ENCODE results near the gene ATP4B.

ATP4B gene

GRCh38 chr13:113646921-113647340 lies 11.1 kb downstream of the ATP4B start:
- H3K4me3 ChIP-seq (ENCODE audit: low read depth, low read length) = no peak overlapping the region
- no peak for TF ChIP-seq CTCF (IDR thresholded peaks at IDR 0.05; ENCODE audit: control insufficient read depth, extremely low read depth, insufficient read depth)
- no peak for DNase-seq (ENCODE audit: low read depth)

DNA sequence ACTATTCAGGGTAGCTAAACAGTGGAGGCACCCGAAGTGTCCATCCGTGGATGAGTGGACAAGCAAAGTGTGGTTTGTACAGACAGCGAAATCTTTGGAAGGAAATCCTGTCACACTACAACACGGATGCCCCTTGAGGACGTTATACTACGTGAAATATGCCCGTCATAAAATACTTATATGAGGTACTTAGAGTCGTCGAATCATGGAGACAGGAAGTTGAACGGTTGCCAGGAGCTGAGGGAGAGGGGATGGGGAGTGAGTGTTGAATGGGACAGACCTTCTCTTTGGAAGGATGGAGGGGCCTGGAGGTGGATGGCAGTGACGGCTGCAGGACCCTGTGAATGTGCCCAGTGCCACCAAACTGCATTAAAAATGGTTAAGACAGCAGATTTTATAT lies 11.6 kb downstream of the ATP4B start:
- no peak for TF ChIP-seq CTCF (IDR thresholded peaks at IDR 0.05; ENCODE audit: control insufficient read depth, extremely low read depth, insufficient read depth)
- no peak overlapping the region for H3K4me3 ChIP-seq (ENCODE audit: low read depth, low read length)
- DNase-seq (ENCODE audit: low read depth) = no peak

GRCh38 chr13:113645329-113645728 lies 12.7 kb downstream of the ATP4B start:
- peak; percentile 52 for DNase-seq (ENCODE audit: low read depth)
- TF ChIP-seq CTCF (IDR thresholded peaks at IDR 0.05; ENCODE audit: control insufficient read depth, extremely low read depth, insufficient read depth) = no peak
- no peak overlapping the region for H3K4me3 ChIP-seq (ENCODE audit: low read depth, low read length)

DNA sequence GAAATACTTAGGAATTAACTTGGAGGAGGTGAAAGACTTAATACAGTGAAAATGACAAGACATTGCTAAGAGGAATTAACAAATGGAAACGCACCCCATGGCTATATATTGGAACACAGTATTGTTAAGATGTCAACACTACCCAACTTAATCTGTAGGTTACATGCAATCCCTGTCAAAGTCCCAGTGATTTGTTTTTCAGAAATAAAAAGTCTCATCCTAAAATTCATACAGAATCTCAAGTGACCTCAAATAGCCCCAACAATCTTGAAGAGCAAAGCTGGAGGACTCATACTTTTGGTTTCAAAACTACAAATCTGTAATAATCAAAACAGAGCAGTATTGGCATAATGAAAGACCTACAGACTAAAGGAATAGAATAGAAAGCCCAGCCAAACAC lies 13.2 kb downstream of the ATP4B start:
- TF ChIP-seq CTCF (IDR thresholded peaks at IDR 0.05; ENCODE audit: control insufficient read depth, extremely low read depth, insufficient read depth) = no peak
- H3K4me3 ChIP-seq (ENCODE audit: low read depth, low read length) = no peak overlapping the region
- no peak for DNase-seq (ENCODE audit: low read depth)

- DNase-seq (ENCODE audit: low read depth) = no peak
- TF ChIP-seq CTCF (IDR thresholded peaks at IDR 0.05; ENCODE audit: control insufficient read depth, extremely low read depth, insufficient read depth) = no peak
- no peak overlapping the region for H3K4me3 ChIP-seq (ENCODE audit: low read depth, low read length)
Measured at GRCh38 chr13:113643593-113643992, 14.4 kb downstream of the ATP4B start.

DNA sequence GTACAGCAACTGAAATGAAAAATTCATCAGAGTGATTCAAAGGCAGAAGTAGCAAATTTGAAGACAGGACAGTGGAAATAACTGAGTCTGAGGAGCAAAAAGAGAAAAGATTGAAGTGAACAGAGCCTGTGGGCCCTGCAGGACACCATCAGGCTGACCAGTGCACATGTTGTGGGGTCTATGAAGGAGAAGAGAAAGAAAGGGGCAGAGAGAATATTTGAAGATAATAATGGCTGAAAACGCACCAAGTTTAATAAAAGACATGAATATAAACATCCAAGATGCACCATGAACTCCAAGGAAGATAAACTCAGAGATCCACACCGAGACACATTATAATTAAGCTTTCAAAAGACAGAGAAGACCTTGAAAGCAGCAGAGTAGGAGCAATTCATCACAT lies 15.4 kb downstream of the ATP4B start:
- DNase-seq (ENCODE audit: low read depth) = no peak
- no peak for TF ChIP-seq CTCF (IDR thresholded peaks at IDR 0.05; ENCODE audit: control insufficient read depth, extremely low read depth, insufficient read depth)
- H3K4me3 ChIP-seq (ENCODE audit: low read depth, low read length) = no peak overlapping the region

DNA sequence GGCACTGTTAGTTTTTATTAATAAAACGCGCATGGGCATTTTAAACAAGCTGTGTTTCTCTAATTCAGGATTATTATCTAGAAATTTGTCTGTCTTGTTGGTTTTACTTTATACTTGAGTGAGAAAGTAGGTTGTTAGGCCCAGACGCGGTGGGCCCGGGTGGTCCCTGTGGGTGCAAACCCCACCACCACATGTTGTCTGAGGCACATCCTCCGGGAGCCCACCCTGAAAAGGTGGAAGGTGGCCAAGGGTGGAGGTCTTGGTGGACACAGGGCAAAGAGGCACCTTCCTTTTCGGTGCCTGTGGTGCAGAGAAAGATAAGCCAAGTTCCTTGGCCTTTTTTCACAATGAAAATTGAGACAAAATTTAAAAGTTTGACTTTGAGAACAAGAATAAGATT lies 16.6 kb downstream of the ATP4B start:
- no peak for DNase-seq (ENCODE audit: low read depth)
- no peak for TF ChIP-seq CTCF (IDR thresholded peaks at IDR 0.05; ENCODE audit: control insufficient read depth, extremely low read depth, insufficient read depth)
- peak overlapping the region; percentile 40 for H3K4me3 ChIP-seq (ENCODE audit: low read depth, low read length)

All from LNCaP clone FGC (cell line).